BJ (cell line): ENCODE measurements around the gene PSTK. TPM values are rescaled to one million over a fixed set of nuclear protein-coding genes. Genes with fewer than 3 reads are reported as not detected.

ENCODE experiments used
- CTCF ChIA-PET: fragments of 350-600 bp; formaldehyde crosslinking; extraction: SDS; loops from one replicate; lab custom pipeline; 2021; ENCODE audit warnings: antibody characterized with exemption, inconsistent platforms; lab: Yijun Ruan, JAX
- POLR2A ChIA-PET: fragments of 300-600 bp; sonication (Branson Sonifier 250); formaldehyde crosslinking; extraction: SDS; loops from one replicate; lab custom pipeline; 2021; ENCODE audit warnings: antibody characterized with exemption; lab: Charles Lee
- DNase-seq: peaks from one replicate; pipeline ENCODE4 v3.0.0-alpha.2; 2011; ENCODE audit warnings: low read depth
- H3K27me3 ChIP-seq: 2 replicates; pipeline ENCODE4 v1.6.0; 2011; ENCODE audit warnings: low read length; ENCODE audit not compliant: control insufficient read depth, insufficient read depth
- H3K36me3 ChIP-seq: 2 replicates; pipeline ENCODE4 v1.5.1; 2011; ENCODE audit warnings: low read length; ENCODE audit not compliant: control insufficient read depth, insufficient read depth
- H3K4me3 ChIP-seq: 2 replicates; pipeline ENCODE4 v1.5.1; 2011; ENCODE audit warnings: low read depth, mild to moderate bottlenecking, control low read depth, low read length
- polyA plus RNA-seq: library from polyadenylated mRNA; depleted of rRNA; stranded (reverse); fragments of >200 nt; gene quantifications from 2 replicates; pipeline ENCODE4 v1.2.3, GENCODE V29; 2011
- TF ChIP-seq, protein P1 (sequence below): IDR thresholded peaks from 2 replicates; pipeline ENCODE4 v1.5.1; 2011; ENCODE audit warnings: low read depth, mild to moderate bottlenecking, control low read depth, inconsistent platforms, low read length, moderate library complexity; ENCODE audit not compliant: insufficient read depth

Gene PSTK
- polyA plus RNA-seq, 1 experiment: 3.0 TPM

DNA sequence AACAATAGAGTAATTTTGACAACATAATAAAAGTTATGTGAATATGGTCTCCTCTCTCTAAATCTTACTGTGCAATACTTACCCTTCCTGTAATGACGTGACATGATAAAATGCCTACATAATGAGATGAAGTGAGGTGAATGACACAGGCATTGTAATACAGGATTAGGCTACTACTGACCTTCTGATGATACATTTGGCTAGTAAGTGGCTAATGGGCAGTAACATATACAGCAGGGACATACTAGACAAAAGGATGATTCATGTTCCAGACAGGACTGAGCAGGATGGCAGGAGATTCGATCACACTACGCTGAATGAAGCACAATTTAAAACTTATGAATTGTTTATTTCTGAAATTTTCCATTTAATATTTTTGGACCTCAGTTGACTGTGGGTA lies 30.9 kb upstream of the PSTK start:
- H3K4me3 ChIP-seq: no peak overlapping the region
- TF ChIP-seq, protein P1, sequence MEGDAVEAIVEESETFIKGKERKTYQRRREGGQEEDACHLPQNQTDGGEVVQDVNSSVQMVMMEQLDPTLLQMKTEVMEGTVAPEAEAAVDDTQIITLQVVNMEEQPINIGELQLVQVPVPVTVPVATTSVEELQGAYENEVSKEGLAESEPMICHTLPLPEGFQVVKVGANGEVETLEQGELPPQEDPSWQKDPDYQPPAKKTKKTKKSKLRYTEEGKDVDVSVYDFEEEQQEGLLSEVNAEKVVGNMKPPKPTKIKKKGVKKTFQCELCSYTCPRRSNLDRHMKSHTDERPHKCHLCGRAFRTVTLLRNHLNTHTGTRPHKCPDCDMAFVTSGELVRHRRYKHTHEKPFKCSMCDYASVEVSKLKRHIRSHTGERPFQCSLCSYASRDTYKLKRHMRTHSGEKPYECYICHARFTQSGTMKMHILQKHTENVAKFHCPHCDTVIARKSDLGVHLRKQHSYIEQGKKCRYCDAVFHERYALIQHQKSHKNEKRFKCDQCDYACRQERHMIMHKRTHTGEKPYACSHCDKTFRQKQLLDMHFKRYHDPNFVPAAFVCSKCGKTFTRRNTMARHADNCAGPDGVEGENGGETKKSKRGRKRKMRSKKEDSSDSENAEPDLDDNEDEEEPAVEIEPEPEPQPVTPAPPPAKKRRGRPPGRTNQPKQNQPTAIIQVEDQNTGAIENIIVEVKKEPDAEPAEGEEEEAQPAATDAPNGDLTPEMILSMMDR: no peak
- POLR2A ChIA-PET: no interaction called here
- H3K36me3 ChIP-seq: 0 out of 2 replicates have a peak, but pooled peaks cover 1% of the 10 kb centered on the region
- H3K27me3 ChIP-seq: no peaks in the 10 kb centered on the region
- DNase-seq: no peak
- CTCF ChIA-PET: no interaction called here

DNA sequence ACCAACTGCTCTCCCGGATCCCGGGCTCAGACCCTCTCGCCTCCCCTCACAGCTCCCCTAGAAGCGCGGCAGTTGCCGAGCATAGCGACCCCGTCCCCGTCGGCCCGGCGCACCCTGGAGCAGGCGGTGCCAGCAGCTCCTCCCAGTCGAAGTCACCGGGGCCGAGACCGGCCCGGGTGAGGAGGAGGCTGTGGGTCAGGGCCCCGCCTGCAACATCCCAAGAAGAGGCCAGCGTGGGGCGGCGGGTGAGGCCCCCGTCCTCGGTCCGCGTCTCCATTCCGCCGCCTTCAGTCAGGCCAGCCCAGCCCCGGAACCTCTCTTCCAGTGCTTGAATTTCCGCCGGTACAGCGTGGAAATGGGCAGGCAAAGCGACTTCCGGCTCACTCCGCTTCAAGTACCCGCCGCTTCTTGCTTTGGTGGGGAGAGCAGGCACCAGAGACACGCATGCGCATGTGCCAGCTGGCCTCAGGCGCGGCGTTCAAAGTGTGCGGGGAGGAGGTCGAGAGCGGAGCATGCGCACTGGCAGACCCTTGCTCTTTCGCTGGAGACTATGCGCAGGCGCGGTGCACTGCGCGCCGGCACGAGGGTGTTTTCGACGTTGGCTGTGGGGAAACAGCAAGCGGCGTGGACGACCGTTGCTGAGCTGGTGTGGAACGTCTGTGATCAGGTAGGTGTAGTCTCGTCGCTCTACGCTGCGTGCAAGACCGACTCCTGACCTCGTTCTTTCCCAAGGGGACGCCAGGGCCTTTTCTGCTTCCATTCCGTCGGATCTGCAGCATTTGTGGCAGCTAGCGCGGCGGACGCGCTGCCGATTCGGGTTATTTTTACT lies 26.1 kb upstream of the PSTK start, which contains the start of gene C10orf88:
TSS of gene C10orf88 (minus strand) at position 326 of the 829 bp plus-strand sequence. CDS start at position 277, 49 bp downstream.
- ChIA-PET CTCF (interaction anchor here (1.5 to 1.6 kb wide), 3 partner anchors 11 to 26 kb away, joined by 3 to 5 read pairs (median 4); partner anchors contain the start of gene PSTK), POLR2A (interaction anchor here (0.6 kb wide), 1 partner anchor 107 kb away, joined by 4 read pairs; no protein-coding TSS in a partner anchor)
- TF ChIP-seq, protein P1: no peak; the same call in 1 of the 2 replicates
- H3K27me3 ChIP-seq: no peaks in the 10 kb centered on the region
- H3K36me3 ChIP-seq: 0 out of 2 replicates have a peak, but pooled peaks cover 1% of the 10 kb centered on the region
- peak; percentile 98 for DNase-seq
- peak within 1 kb of the TSS; percentile 76 for H3K4me3 ChIP-seq

DNA sequence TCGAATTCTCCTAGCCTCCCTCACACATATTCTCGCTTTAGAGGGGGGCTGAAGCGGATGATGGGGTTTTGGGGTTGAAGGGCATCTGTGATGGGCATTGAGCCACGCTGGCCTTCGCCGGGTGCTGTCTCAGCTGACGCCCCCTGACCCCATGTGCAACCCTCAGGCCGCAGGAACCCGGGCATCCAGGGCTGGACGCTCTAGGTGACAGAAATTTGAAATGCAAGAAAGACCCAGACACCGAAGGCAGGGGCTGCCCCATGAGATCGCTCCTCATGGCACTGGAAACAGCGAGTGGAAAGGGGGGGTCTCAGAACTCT lies 25.5 kb upstream of the PSTK start:
- TF ChIP-seq, protein P1: no peak
- H3K4me3 ChIP-seq: peak overlapping the region; percentile 76
- no peaks in the 10 kb centered on the region for H3K36me3 ChIP-seq
- CTCF ChIA-PET: interaction anchor here (1.5 to 1.6 kb wide), 3 partner anchors 11 to 26 kb away, joined by 3 to 5 read pairs (median 4); partner anchors contain the start of gene PSTK
- H3K27me3 ChIP-seq: no peaks in the 10 kb centered on the region
- no peak for DNase-seq
- POLR2A ChIA-PET: no interaction called here

DNA sequence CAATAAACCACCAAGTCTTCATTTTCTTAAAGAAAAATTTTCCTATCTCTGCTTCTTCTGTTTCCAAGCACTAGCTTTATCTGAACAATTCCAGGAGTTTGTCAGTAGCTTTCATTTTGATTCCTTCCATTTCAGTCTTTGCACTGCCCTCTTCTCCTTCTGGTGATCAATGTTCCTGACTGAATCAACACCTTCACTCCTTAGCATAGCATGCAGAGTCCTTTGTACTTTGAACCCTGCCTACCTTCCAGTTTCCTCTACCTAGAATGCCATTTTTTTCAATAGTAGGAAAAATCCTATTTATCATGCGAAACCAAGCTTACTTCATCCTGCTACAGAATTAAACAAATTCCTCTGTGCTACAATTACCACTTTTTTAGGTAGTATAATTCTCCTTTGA lies 24.3 kb upstream of the PSTK start:
- ChIA-PET CTCF (interaction anchor here (0.8 to 2.2 kb wide), 3 partner anchors 10 to 25 kb away, joined by 3 to 11 read pairs (median 5); partner anchors contain the start of gene PSTK), POLR2A (no interaction called here)
- TF ChIP-seq, protein P1: no peak
- no peak for DNase-seq
- Histone ChIP-seq H3K4me3 (no peak overlapping the region), H3K27me3 (no peaks in the 10 kb centered on the region), H3K36me3 (no peaks in the 10 kb centered on the region)

DNA sequence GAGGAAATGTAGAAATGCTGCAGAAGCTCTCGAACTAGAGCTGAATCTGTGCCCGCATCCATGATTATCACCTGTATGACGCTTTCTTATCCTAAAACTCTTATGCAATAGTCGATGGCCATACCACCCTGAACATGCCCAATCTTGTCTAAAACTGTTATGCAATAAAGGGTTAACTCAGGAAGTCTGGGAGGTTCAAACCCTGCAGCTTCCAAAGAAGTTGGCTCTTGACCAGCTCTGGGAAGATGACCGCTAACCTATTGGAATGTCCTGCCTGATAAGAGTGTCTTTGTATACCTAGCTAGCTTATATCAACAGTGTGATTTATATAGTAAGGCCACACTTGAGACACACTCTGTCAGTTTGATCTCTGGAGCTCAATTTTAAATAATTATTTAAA lies 22.7 kb upstream of the PSTK start:
- POLR2A ChIA-PET: no interaction called here
- CTCF ChIA-PET: interaction anchor here (1.1 to 1.3 kb wide), 2 partner anchors 12 to 14 kb away, joined by 3 to 4 read pairs; no protein-coding TSS in a partner anchor
- H3K36me3 ChIP-seq: no peaks in the 10 kb centered on the region
- no peak for DNase-seq
- no peak overlapping the region for H3K4me3 ChIP-seq
- TF ChIP-seq, protein P1: no peak
- no peaks in the 10 kb centered on the region for H3K27me3 ChIP-seq
